NCI-H446 (cell line): ENCODE measurements around the gene OSBPL10.

ENCODE experiments used
- DNase-seq, 2 experiments: peaks; one replicate each; lab custom pipeline; 2025; lab: John Stamatoyannopoulos, UW

OSBPL10 gene

GRCh38 chr3:31661993-31662670, 318.9 kb downstream of the OSBPL10 start:
- DNase-seq, result no peak

GRCh38 chr3:31661286-31661685, 319.8 kb downstream of the OSBPL10 start:
- DNase-seq, result no peak

- DNase-seq, result no peak
Measured at GRCh38 chr3:31659246-31659645, 321.8 kb downstream of the OSBPL10 start.

- DNase-seq, result no peak
Measured at GRCh38 chr3:31654998-31655397, 326.1 kb downstream of the OSBPL10 start.

GRCh38 chr3:31653464-31653863, 327.6 kb downstream of the OSBPL10 start:
- DNase-seq, result no peak

GRCh38 chr3:31652296-31652695, 328.8 kb downstream of the OSBPL10 start:
- no peak for DNase-seq

GRCh38 chr3:31648286-31648968, 332.6 kb downstream of the OSBPL10 start:
- no peak for DNase-seq

GRCh38 chr3:31645256-31645655, 335.8 kb downstream of the OSBPL10 start:
- DNase-seq, result no peak

- DNase-seq, result no peak
Measured at GRCh38 chr3:31639828-31640227, 341.2 kb downstream of the OSBPL10 start.

- no peak for DNase-seq
Measured at GRCh38 chr3:31636694-31637442, 344.2 kb downstream of the OSBPL10 start.

- DNase-seq, result no peak
Measured at GRCh38 chr3:31636049-31636448, 345.0 kb downstream of the OSBPL10 start.

- DNase-seq, result no peak
Measured at GRCh38 chr3:31635545-31635944, 345.5 kb downstream of the OSBPL10 start.

- no peak for DNase-seq
Measured at GRCh38 chr3:31634476-31634875, 346.6 kb downstream of the OSBPL10 start.

GRCh38 chr3:31629054-31629453, 352.0 kb downstream of the OSBPL10 start:
- DNase-seq, result no peak

GRCh38 chr3:31625358-31625757, 355.7 kb downstream of the OSBPL10 start:
- DNase-seq, result no peak

- no peak for DNase-seq
Measured at GRCh38 chr3:31624083-31624709, 356.9 kb downstream of the OSBPL10 start.

- no peak for DNase-seq
Measured at GRCh38 chr3:31622636-31623288, 358.3 kb downstream of the OSBPL10 start.

GRCh38 chr3:31621314-31621713, 359.7 kb downstream of the OSBPL10 start:
- DNase-seq, result no peak

- no peak for DNase-seq
Measured at GRCh38 chr3:31620656-31621055, 360.4 kb downstream of the OSBPL10 start.

GRCh38 chr3:31616711-31617110, 364.4 kb downstream of the OSBPL10 start:
- DNase-seq, result no peak

GRCh38 chr3:31615071-31615875, 365.8 kb downstream of the OSBPL10 start:
- no peak for DNase-seq
